Ovary (tissue), 3 donors: ENCODE results near the gene PIK3R2.
"Not testable (repeated sequence)": the region's sequence is repeated elsewhere in the genome, so short reads cannot be mapped to it uniquely, and the experiment has no call there.

Source experiments
- CTCF ChIP-seq, 3 donors: fragments of 450-650 bp in 2 of 3; fragments of 200-600 bp in 1 of 3; IDR thresholded peaks; one replicate each; pipeline versions ENCODE4 v1.5.1 to v1.8.0; 2016 to 2022; ENCODE audit warnings: antibody characterized with exemption in 3 of 3, mild to moderate bottlenecking in 1 of 3
- EP300 ChIP-seq: sonication (generic); formaldehyde crosslinking; IDR thresholded peaks from one replicate; pipeline ENCODE4 v1.6.1; 2017; ENCODE audit warnings: antibody characterized with exemption
- POLR2A ChIP-seq: fragments of 450-650 bp; IDR thresholded peaks from one replicate; pipeline ENCODE4 v1.6.1; 2017; ENCODE audit warnings: antibody characterized with exemption, mild to moderate bottlenecking, moderate library complexity
- donor health status: DM: no; HTN: no; CAD: no.

- TF ChIP-seq EP300; CTCF (IDR thresholded peaks at IDR 0.05); POLR2A: not testable (repeated sequence)
These were observed 47.7 kb upstream of the PIK3R2 start for GRCh38 chr19:18105259-18105658.
